Panc1 (cell line): ENCODE results near the gene PNKD. TPM values are rescaled to one million over a fixed set of nuclear protein-coding genes. Genes with fewer than 3 reads are reported as not detected.
"Not testable (repeated sequence)": the region's sequence is repeated elsewhere in the genome, so short reads cannot be mapped to it uniquely, and the experiment has no call there.

Experiments
- ATAC-seq: fragments of 200-7000 bp; cut with Tn5 transposase; 2 replicates; pipeline ENCODE4 v1.9.1; 2020; ENCODE audit warnings: mild to moderate bottlenecking, moderate library complexity
- BruUV-seq: library from RNA; stranded (reverse); fragments of 400-500 nt; replicated peaks from 2 replicates; lab custom pipeline; 2021; lab: Mats Ljungman, UMichigan
- CTCF ChIA-PET: fragments of 300-600 bp; sonication (Branson Sonifier 250); formaldehyde crosslinking; loops from one replicate; lab custom pipeline; 2022; ENCODE audit warnings: antibody characterized with exemption; lab: Charles Lee
- POLR2A ChIA-PET: fragments of 300-600 bp; sonication (Branson Sonifier 250); formaldehyde crosslinking; loops from one replicate; lab custom pipeline; 2022; ENCODE audit warnings: antibody characterized with exemption; lab: Charles Lee
- DNase-seq: peaks from one replicate; pipeline ENCODE4 v3.0.0-alpha.2; 2010; ENCODE audit warnings: low read depth, low spot score
- H3K27ac ChIP-seq: 2 replicates; pipeline ENCODE4 v1.5.1; 2011; ENCODE audit warnings: mild to moderate bottlenecking, low read length, inconsistent platforms
- H3K27me3 ChIP-seq: fragments of 200-500 bp; sonication (Bioruptor generic); 2 replicates; pipeline ENCODE4 v1.6.0; 2014; ENCODE audit warnings: low read length, inconsistent platforms; ENCODE audit not compliant: control insufficient read depth, insufficient read depth
- H3K36me3 ChIP-seq: fragments of 200-500 bp; sonication (Bioruptor generic); 2 replicates; pipeline ENCODE4 v1.5.1; 2014; ENCODE audit warnings: inconsistent platforms, mild to moderate bottlenecking, low read length, moderate library complexity; ENCODE audit not compliant: control insufficient read depth, insufficient read depth
- H3K4me1 ChIP-seq: 2 replicates; pipeline ENCODE4 v1.5.1; 2011; ENCODE audit warnings: inconsistent platforms, mild to moderate bottlenecking, low read length, moderate library complexity; ENCODE audit not compliant: control insufficient read depth, insufficient read depth
- H3K4me3 ChIP-seq, 2 experiments: 2 replicates each; pipeline ENCODE4 v1.5.1; 2011 to 2012; ENCODE audit warnings: low read depth in 2 of 2, low read length in 2 of 2, mild to moderate bottlenecking in 2 of 2, inconsistent platforms in 1 of 2, moderate library complexity in 1 of 2
- H3K9me3 ChIP-seq: fragments of 200-500 bp; sonication (Bioruptor generic); 2 replicates; pipeline ENCODE4 v1.5.1; 2014; ENCODE audit warnings: low read depth, mild to moderate bottlenecking, inconsistent platforms, low read length, moderate library complexity; ENCODE audit not compliant: control insufficient read depth, insufficient read depth
- POLR2AphosphoS5 ChIP-seq: IDR thresholded peaks from 2 replicates; pipeline ENCODE4 v1.6.1; 2012; ENCODE audit warnings: mild to moderate bottlenecking, low read depth, low read length, moderate library complexity
- SIN3A ChIP-seq: IDR thresholded peaks from 2 replicates; pipeline ENCODE4 v1.6.1; 2012; ENCODE audit warnings: low read depth, mild to moderate bottlenecking, low read length, moderate library complexity, borderline replicate concordance; ENCODE audit not compliant: insufficient read depth
- TCF7L2 ChIP-seq: IDR thresholded peaks from 2 replicates; pipeline ENCODE4 v1.6.1; 2011; ENCODE audit warnings: mild to moderate bottlenecking, low read depth, low read length, inconsistent platforms
- in situ Hi-C: cut with HindIII; loops from 2 replicates; pipeline ENCODE4 v1.10.0; 2016; ENCODE audit warnings: low sequenced_read_pairs, low pct_unique_long_range_greater_than_20kb
- intact Hi-C: fragments of 100-400 bp; cut with micrococcal nuclease; formaldehyde crosslinking; loops from one replicate; pipeline ENCODE4 v1.10.0; 2022; ENCODE audit not compliant: unreplicated experiment
- total RNA-seq: library from RNA; stranded (reverse); gene quantifications from one replicate; pipeline ENCODE4 v1.2.1, GENCODE V29; 2021; ENCODE audit not compliant: unreplicated experiment
- TF ChIP-seq, protein P1 (sequence below): fragments of 450-650 bp; IDR thresholded peaks from 2 replicates; pipeline ENCODE4 v1.5.1; 2017; ENCODE audit warnings: mild to moderate bottlenecking
- TF ChIP-seq, protein P2 (sequence below), 2 experiments: IDR thresholded peaks; 2 replicates each; pipeline ENCODE4 v1.6.1; 2011 to 2012; ENCODE audit warnings: low read depth in 2 of 2, control low read depth in 1 of 2, low read length in 1 of 2, mild to moderate bottlenecking in 1 of 2, moderate library complexity in 1 of 2; ENCODE audit not compliant: insufficient read depth in 1 of 2

The PNKD gene
- total RNA-seq, 1 experiment from 2014 or later: 49.0 TPM

DNA sequence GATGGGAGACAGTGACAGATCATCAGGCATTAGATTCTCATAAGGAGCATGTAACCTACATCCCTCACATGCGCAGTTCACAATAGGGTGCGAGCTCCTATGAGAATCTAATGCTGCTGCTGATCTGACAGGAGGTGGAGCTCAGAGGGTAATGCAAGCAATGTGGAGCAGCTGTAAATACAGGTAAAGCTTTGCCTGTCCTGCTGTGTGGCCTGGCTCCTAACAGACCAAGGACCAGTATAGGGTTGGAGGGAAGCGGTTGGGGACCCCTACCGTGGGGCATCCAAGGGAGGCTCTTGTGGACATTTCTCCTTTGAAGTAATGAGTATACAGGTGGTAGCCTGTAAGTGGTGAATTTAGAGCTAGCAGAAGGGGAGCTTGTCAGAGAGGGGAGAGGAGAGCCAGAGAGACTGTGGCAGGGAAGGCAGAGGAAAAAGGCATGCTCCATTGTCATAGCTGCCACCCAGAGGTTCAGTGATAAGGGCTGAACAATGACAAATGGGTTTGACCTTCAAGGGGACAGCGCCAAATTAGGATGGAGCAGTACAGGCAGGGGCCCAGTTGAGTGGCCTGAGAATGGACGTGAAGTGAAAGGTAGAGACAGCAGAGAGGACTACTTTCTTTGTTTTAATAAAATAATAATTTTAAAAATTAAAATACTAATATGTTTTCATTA lies 37.2 kb downstream of the PNKD start:
- POLR2A ChIA-PET: no interaction called here

DNA sequence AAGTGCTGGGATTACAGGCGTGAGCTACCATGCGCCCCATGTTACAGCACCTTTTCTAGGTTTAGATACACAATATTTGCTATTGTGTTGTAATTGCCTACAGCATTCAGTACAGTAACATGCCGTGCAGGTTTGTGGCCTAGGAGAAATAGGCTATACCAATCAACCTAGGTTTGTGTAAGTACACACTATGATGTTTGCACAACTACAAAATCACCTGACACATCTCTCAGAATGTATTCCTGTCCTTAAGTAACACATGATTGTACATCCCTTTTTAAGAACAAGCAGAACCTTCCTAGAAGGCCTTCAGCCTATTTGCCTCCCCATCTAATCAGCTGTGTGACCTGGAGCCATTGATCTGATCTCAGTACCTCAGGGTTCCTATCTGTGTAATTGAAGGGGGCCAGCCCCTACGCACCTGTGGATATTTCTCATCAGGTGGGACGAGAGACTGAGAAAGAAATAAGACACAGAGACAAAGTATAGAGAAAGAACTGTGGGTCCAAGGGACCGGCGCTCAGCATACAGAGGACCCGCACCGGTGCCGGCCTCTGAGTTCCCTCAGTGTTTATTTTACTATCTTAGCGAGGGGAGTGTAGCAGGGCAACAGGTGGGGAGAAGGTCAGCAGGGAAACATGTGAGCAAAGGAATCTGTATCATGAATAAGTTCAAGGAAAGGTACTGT lies 40.7 kb downstream of the PNKD start:
- ATAC-seq (0 out of 2 replicates have a peak, but pooled peaks have one; percentile 14), DNase-seq (no peak)
- Histone ChIP-seq H3K9me3 (no peaks in the 10 kb centered on the region), H3K27me3 (no peaks in the 10 kb centered on the region), H3K27ac (no peak overlapping the region), H3K36me3 (no peaks in the 10 kb centered on the region), H3K4me3 (no peak overlapping the region), H3K4me1 (no peaks in the 10 kb centered on the region)
- intact Hi-C loops (no loop called here), in situ Hi-C loops (no loop called here)
- BruUV-seq: no TSS peak
- TF ChIP-seq SIN3A (no peak), TCF7L2 (no peak)
- TF ChIP-seq, protein P1, sequence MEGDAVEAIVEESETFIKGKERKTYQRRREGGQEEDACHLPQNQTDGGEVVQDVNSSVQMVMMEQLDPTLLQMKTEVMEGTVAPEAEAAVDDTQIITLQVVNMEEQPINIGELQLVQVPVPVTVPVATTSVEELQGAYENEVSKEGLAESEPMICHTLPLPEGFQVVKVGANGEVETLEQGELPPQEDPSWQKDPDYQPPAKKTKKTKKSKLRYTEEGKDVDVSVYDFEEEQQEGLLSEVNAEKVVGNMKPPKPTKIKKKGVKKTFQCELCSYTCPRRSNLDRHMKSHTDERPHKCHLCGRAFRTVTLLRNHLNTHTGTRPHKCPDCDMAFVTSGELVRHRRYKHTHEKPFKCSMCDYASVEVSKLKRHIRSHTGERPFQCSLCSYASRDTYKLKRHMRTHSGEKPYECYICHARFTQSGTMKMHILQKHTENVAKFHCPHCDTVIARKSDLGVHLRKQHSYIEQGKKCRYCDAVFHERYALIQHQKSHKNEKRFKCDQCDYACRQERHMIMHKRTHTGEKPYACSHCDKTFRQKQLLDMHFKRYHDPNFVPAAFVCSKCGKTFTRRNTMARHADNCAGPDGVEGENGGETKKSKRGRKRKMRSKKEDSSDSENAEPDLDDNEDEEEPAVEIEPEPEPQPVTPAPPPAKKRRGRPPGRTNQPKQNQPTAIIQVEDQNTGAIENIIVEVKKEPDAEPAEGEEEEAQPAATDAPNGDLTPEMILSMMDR: no peak
- TF ChIP-seq, protein P2, sequence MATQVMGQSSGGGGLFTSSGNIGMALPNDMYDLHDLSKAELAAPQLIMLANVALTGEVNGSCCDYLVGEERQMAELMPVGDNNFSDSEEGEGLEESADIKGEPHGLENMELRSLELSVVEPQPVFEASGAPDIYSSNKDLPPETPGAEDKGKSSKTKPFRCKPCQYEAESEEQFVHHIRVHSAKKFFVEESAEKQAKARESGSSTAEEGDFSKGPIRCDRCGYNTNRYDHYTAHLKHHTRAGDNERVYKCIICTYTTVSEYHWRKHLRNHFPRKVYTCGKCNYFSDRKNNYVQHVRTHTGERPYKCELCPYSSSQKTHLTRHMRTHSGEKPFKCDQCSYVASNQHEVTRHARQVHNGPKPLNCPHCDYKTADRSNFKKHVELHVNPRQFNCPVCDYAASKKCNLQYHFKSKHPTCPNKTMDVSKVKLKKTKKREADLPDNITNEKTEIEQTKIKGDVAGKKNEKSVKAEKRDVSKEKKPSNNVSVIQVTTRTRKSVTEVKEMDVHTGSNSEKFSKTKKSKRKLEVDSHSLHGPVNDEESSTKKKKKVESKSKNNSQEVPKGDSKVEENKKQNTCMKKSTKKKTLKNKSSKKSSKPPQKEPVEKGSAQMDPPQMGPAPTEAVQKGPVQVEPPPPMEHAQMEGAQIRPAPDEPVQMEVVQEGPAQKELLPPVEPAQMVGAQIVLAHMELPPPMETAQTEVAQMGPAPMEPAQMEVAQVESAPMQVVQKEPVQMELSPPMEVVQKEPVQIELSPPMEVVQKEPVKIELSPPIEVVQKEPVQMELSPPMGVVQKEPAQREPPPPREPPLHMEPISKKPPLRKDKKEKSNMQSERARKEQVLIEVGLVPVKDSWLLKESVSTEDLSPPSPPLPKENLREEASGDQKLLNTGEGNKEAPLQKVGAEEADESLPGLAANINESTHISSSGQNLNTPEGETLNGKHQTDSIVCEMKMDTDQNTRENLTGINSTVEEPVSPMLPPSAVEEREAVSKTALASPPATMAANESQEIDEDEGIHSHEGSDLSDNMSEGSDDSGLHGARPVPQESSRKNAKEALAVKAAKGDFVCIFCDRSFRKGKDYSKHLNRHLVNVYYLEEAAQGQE (IDR thresholded peaks at IDR 0.05; ENCODE audit: insufficient read depth in 1 of 2, low read depth in 2 of 2, low read length in 1 of 2): no peak
- POLR2A ChIA-PET: no interaction called here
- CTCF ChIA-PET: no interaction called here

More for the DNA sequence above, 37.2 kb downstream of the PNKD start:
- intact Hi-C loops: no loop called here
- CTCF ChIA-PET: no interaction called here
- Histone ChIP-seq H3K4me1 (no peaks in the 10 kb centered on the region), H3K27me3 (no peaks in the 10 kb centered on the region), H3K4me3 (no peak overlapping the region), H3K36me3 (no peaks in the 10 kb centered on the region), H3K9me3 (no peaks in the 10 kb centered on the region), H3K27ac (no peak overlapping the region)
- in situ Hi-C loops: no loop called here
- BruUV-seq: no TSS peak
- TF ChIP-seq, protein P1: no peak
- TF ChIP-seq, protein P2 (IDR thresholded peaks at IDR 0.05; ENCODE audit: insufficient read depth in 1 of 2, low read depth in 2 of 2, low read length in 1 of 2): no peak
- TF ChIP-seq SIN3A: no peak
- no peak for TF ChIP-seq TCF7L2
- TF ChIP-seq POLR2AphosphoS5: no peak
- DNase-seq (no peak), ATAC-seq (no peak)

DNA sequence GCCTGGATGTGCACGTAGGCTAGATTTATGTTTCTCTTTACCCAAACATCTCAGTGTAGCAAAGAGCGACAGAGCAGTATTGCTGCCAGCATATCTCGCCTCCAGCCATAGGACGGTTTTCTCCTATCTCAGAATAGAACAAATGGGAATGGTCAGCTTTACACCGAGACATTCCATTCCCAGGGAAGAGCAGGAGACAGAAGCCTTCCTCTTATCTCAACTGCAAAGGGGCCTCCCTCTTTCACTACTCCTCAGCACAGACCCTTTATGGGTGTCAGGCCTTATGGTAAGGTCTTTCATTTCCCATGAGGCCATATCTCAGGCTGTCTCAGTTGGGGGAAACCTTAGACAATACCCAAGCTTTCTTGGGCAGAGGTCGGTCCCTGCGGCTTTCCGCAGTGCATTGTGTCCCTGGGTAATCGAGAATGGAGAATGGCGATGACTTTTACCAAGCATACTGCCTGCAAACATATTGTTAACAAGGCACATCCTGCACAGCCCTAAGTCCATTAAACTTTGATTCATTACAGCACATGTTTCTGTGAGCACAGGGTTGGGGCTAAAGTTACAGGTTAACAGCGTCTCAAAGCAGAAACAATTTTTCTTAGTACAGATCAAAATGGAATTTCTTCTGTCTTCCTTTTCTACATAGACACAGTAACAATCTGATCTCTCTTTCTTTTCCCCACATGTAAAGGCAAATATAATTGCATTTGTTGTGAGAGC lies 41.4 kb downstream of the PNKD start:
- intact Hi-C loops, H3K4me3 ChIP-seq, H3K27me3 ChIP-seq, H3K9me3 ChIP-seq, ATAC-seq, H3K36me3 ChIP-seq, CTCF ChIA-PET, H3K4me1 ChIP-seq, H3K27ac ChIP-seq, POLR2A ChIA-PET, BruUV-seq, in situ Hi-C loops, DNase-seq: not testable (repeated sequence)
